Fibroblast of lung (primary cell): Measurements from ENCODE around the gene SMAD5. TPM values are rescaled to one million over a fixed set of nuclear protein-coding genes. Genes with fewer than 3 reads are reported as not detected.

ENCODE experiments used
- DNase-seq, 2 donors: peaks; one replicate each; pipeline versions ENCODE4 v3.0.0 to v3.0.0-alpha.2; 2010; ENCODE audit warnings: low read depth in 2 of 2
- H2AFZ ChIP-seq: 2 replicates; pipeline ENCODE4 v1.5.1; 2012; ENCODE audit warnings: low read length, control low read depth, inconsistent platforms
- H3K27ac ChIP-seq: 2 replicates; pipeline ENCODE4 v1.5.1; 2011; ENCODE audit warnings: low read length, control low read depth; ENCODE audit not compliant: insufficient read depth
- H3K27me3 ChIP-seq: 2 replicates; pipeline ENCODE4 v1.5.1; 2011; ENCODE audit warnings: mild to moderate bottlenecking, low read length; ENCODE audit not compliant: control insufficient read depth, insufficient read depth
- H3K36me3 ChIP-seq: 2 replicates; pipeline ENCODE4 v1.5.1; 2011; ENCODE audit warnings: low read length; ENCODE audit not compliant: control insufficient read depth, insufficient read depth
- H3K4me1 ChIP-seq: 2 replicates; pipeline ENCODE4 v1.5.1; 2011; ENCODE audit warnings: low read length; ENCODE audit not compliant: control insufficient read depth, insufficient read depth; ENCODE audit errors: extremely low read depth
- H3K4me2 ChIP-seq: 2 replicates; pipeline ENCODE4 v1.5.1; 2011; ENCODE audit warnings: low read length, control low read depth; ENCODE audit not compliant: insufficient read depth; ENCODE audit errors: extremely low read depth
- H3K4me3 ChIP-seq, 4 experiments: fragments of 200-600 bp in 1 of 4; sonication (generic) in 1 of 4; replicated peaks in 1 of 4; 2 replicates each; pipeline ENCODE4 v1.5.1; 2011 to 2016; ENCODE audit warnings: low read length in 4 of 4, low read depth in 3 of 4, mild to moderate bottlenecking in 3 of 4, control low read depth in 2 of 4, inconsistent platforms in 1 of 4, mixed read lengths in 1 of 4; ENCODE audit not compliant: insufficient read depth in 1 of 4; ENCODE audit errors: control extremely low read depth in 1 of 4
- H3K79me2 ChIP-seq: 2 replicates; pipeline ENCODE4 v1.5.1; 2012; ENCODE audit warnings: mild to moderate bottlenecking, low read length, inconsistent platforms; ENCODE audit not compliant: control insufficient read depth, insufficient read depth
- H3K9ac ChIP-seq: 2 replicates; pipeline ENCODE4 v1.5.1; 2011; ENCODE audit warnings: mild to moderate bottlenecking, low read length, control low read depth; ENCODE audit not compliant: insufficient read depth
- H3K9me3 ChIP-seq: 2 replicates; pipeline ENCODE4 v1.5.1; 2012; ENCODE audit warnings: low read depth, low read length; ENCODE audit not compliant: control insufficient read depth, insufficient read depth
- H4K20me1 ChIP-seq: 2 replicates; pipeline ENCODE4 v1.5.1; 2011; ENCODE audit warnings: low read length; ENCODE audit not compliant: control insufficient read depth, insufficient read depth; ENCODE audit errors: extremely low read depth
- EZH2 ChIP-seq: IDR thresholded peaks from 2 replicates; pipeline ENCODE4 v1.5.1; 2012; ENCODE audit warnings: low read length, control low read depth, mild to moderate bottlenecking; ENCODE audit errors: missing control alignments
- polyA plus RNA-seq, 2 donors: library from polyadenylated mRNA; depleted of rRNA in 1 of 2; stranded (reverse) in 1 of 2; unstranded in 1 of 2; fragments of >200 nt; gene quantifications; 2 replicates each; pipeline ENCODE4 v1.2.1, GENCODE V29; 2011 to 2012; ENCODE audit warnings: missing spikeins in 1 of 2
- total RNA-seq: library from RNA; depleted of rRNA; stranded (reverse); fragments of >200 nt; gene quantifications from 2 replicates; pipeline ENCODE4 v1.2.1, GENCODE V29; 2014
- TF ChIP-seq, protein P1 (sequence below), 2 donors: IDR thresholded peaks in 1 of 2; conservative IDR thresholded peaks in 1 of 2; 1 replicate in 1 of 2; 2 replicates in 1 of 2; pipeline ENCODE4 v1.5.1; 2011 to 2012; ENCODE audit warnings: low read length in 2 of 2, control low read depth in 1 of 2, inconsistent platforms in 1 of 2, low read depth in 1 of 2, mild to moderate bottlenecking in 1 of 2

SMAD5 gene
- total and polyA plus RNA-seq, 2 donors (not counting 1 experiment from before 2014, with no cell fraction given), result 44.3 to 128 TPM

GRCh38 chr5:136192526-136193321 is 60.1 kb downstream of the SMAD5 start, which contains the start of gene SMIM32:
SMIM32 (minus strand) TSS chr5:136193162; CDS start chr5:136192524, 638 bp downstream.
- Histone ChIP-seq H3K4me3 (peak within 1 kb of the TSS in 2 of 4 experiments; percentile 10 to 40), H3K9me3 (no peaks in the 10 kb centered on the region), H3K4me1 (no peaks in the 10 kb centered on the region), H3K9ac (no peak within 1 kb of the TSS), H3K79me2 (no peaks in the 10 kb centered on the region), H3K4me2 (peak within 1 kb of the TSS; percentile 44), H3K27me3 (peaks cover 37% of the 10 kb centered on the region), H3K27ac (no peak within 1 kb of the TSS), H3K36me3 (no peaks in the 10 kb centered on the region), H2AFZ (no peak within 1 kb of the TSS), H4K20me1 (no peaks in the 10 kb centered on the region)
- TF ChIP-seq EZH2, result no peak
- TF ChIP-seq, protein P1, sequence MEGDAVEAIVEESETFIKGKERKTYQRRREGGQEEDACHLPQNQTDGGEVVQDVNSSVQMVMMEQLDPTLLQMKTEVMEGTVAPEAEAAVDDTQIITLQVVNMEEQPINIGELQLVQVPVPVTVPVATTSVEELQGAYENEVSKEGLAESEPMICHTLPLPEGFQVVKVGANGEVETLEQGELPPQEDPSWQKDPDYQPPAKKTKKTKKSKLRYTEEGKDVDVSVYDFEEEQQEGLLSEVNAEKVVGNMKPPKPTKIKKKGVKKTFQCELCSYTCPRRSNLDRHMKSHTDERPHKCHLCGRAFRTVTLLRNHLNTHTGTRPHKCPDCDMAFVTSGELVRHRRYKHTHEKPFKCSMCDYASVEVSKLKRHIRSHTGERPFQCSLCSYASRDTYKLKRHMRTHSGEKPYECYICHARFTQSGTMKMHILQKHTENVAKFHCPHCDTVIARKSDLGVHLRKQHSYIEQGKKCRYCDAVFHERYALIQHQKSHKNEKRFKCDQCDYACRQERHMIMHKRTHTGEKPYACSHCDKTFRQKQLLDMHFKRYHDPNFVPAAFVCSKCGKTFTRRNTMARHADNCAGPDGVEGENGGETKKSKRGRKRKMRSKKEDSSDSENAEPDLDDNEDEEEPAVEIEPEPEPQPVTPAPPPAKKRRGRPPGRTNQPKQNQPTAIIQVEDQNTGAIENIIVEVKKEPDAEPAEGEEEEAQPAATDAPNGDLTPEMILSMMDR (conservative IDR thresholded peaks at IDR 0.05 in 1 of 2, IDR thresholded peaks at IDR 0.05 in 1 of 2; ENCODE audit: low read depth in 1 of 2, low read length in 2 of 2), result no peak
- DNase-seq, result peak in 1 of 2 donors; percentile 20

DNA sequence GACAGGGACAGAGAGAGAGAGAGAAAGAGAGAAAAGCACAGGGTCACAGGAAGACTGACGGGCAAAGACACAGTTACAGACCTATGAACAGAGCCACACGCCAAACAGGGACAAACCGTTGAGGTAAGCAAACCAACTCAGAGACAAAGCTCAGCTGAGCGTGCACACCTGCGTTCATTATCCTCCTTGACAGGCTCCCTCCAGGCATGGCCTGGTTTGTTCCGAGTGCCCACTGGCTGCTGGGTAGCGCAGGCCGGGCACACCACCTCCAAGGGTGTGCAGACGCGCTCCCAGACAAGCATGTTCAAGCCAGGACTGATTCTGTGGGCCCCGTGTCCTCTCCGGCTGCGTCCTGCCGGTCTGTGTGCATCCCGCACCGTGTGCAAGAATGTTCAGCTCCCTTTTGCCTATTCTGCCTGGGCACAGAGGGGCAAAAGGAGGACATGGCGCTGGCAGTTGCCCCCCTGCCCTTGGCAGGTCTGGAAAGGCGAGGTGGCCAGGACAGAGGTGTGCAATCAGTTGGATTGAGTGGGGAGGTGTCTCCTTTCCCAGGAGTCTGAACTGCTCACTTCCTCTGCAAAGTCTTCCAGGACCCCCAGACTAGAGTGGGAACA is 60.8 kb downstream of the SMAD5 start:
- Histone ChIP-seq H3K4me1 (no peaks in the 10 kb centered on the region), H3K4me3 (no peak overlapping the region), H3K79me2 (no peaks in the 10 kb centered on the region), H3K36me3 (no peaks in the 10 kb centered on the region), H2AFZ (no peak overlapping the region), H3K27ac (no peak overlapping the region), H3K9me3 (no peaks in the 10 kb centered on the region), H3K4me2 (no peak overlapping the region), H4K20me1 (no peaks in the 10 kb centered on the region), H3K9ac (no peak overlapping the region), H3K27me3 (peaks cover 37% of the 10 kb centered on the region)
- DNase-seq, result no peak
- TF ChIP-seq, protein P1 (conservative IDR thresholded peaks at IDR 0.05 in 1 of 2, IDR thresholded peaks at IDR 0.05 in 1 of 2; ENCODE audit: low read depth in 1 of 2, low read length in 2 of 2), result no peak
- peak; percentile 67 for TF ChIP-seq EZH2

DNA sequence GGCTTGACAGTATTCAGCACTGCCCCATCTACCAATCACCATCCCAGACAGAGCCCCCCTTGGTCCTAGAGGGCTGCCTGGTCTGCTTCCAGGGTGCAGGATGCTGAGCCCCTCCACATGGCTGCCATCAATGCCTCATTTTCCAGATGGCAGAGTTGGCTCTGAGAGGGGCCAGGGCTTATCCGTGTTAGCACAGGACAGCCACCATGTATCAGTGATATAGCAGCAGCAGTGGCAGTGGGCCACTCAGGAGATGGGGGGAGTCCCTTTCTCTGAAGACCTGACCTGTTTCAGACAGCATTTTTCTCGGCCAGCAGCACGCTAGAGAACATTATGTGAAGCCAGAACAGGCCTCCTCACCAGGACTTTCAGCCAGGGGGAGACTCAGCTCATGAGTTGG is 61.9 kb downstream of the SMAD5 start:
- TF ChIP-seq, protein P1 (conservative IDR thresholded peaks at IDR 0.05 in 1 of 2, IDR thresholded peaks at IDR 0.05 in 1 of 2; ENCODE audit: low read depth in 1 of 2, low read length in 2 of 2), result no peak
- no peak for TF ChIP-seq EZH2
- peaks cover 39% of the 10 kb centered on the region for H3K27me3 ChIP-seq

More for the DNA sequence above, 61.9 kb downstream of the SMAD5 start:
- no peaks in the 10 kb centered on the region for H3K9me3 ChIP-seq
- H3K4me1 ChIP-seq, result no peaks in the 10 kb centered on the region
- H3K79me2 ChIP-seq, result no peaks in the 10 kb centered on the region
- H4K20me1 ChIP-seq, result no peaks in the 10 kb centered on the region
- no peak overlapping the region for H3K9ac ChIP-seq
- H2AFZ ChIP-seq, result no peak overlapping the region
- no peaks in the 10 kb centered on the region for H3K36me3 ChIP-seq
- H3K27ac ChIP-seq, result no peak overlapping the region
- H3K4me3 ChIP-seq, result no peak overlapping the region
- DNase-seq, result no peak
- H3K4me2 ChIP-seq, result no peak overlapping the region
